Activated T-cell treated with anti-CD3 and anti-CD28 coated beads for 24 hours (primary cell): Measurements from ENCODE around the gene EPHA8.

Experiments
- DNase-seq: peaks from one replicate; pipeline ENCODE4 v3.0.0-alpha.2; 2020; ENCODE audit warnings: low read depth

EPHA8 gene

GRCh38 chr1:22592919-22593790 lies 29.9 kb downstream of the EPHA8 start:
- no peak for DNase-seq

GRCh38 chr1:22594396-22594795 lies 31.1 kb downstream of the EPHA8 start:
- DNase-seq = no peak

- no peak for DNase-seq
Observed at GRCh38 chr1:22595108-22595507, 31.8 kb downstream of the EPHA8 start.

- no peak for DNase-seq
Observed at GRCh38 chr1:22597301-22597965, 34.1 kb downstream of the EPHA8 start.

- DNase-seq = no peak
Observed at GRCh38 chr1:22597996-22598395, 34.7 kb downstream of the EPHA8 start.

- no peak for DNase-seq
Observed at GRCh38 chr1:22598736-22599135, 35.4 kb downstream of the EPHA8 start.

GRCh38 chr1:22600071-22600816 lies 37.0 kb downstream of the EPHA8 start:
- no peak for DNase-seq

GRCh38 chr1:22600817-22601605 lies 37.7 kb downstream of the EPHA8 start:
- no peak for DNase-seq

- DNase-seq = no peak
Observed at GRCh38 chr1:22601610-22602009, 38.3 kb downstream of the EPHA8 start.

- DNase-seq = no peak
Observed at GRCh38 chr1:22602060-22602740, 38.9 kb downstream of the EPHA8 start.

GRCh38 chr1:22606161-22606560 lies 42.9 kb downstream of the EPHA8 start:
- no peak for DNase-seq

GRCh38 chr1:22607154-22607553 lies 43.9 kb downstream of the EPHA8 start:
- DNase-seq = no peak

- no peak for DNase-seq
Observed at GRCh38 chr1:22608361-22608760, 45.1 kb downstream of the EPHA8 start.

GRCh38 chr1:22609291-22609690 lies 46.0 kb downstream of the EPHA8 start:
- no peak for DNase-seq

- DNase-seq = no peak
Observed at GRCh38 chr1:22611530-22611947, 48.2 kb downstream of the EPHA8 start.

GRCh38 chr1:22612671-22613571 lies 49.6 kb downstream of the EPHA8 start:
- DNase-seq = no peak

- no peak for DNase-seq
Observed at GRCh38 chr1:22613572-22613918, 50.3 kb downstream of the EPHA8 start.

- DNase-seq = no peak
Observed at GRCh38 chr1:22613951-22614350, 50.7 kb downstream of the EPHA8 start.

GRCh38 chr1:22615886-22616285 lies 52.6 kb downstream of the EPHA8 start:
- no peak for DNase-seq

- no peak for DNase-seq
Observed at GRCh38 chr1:22616571-22616970, 53.3 kb downstream of the EPHA8 start.
